ENCODE data around the gene DOCK11. TPM values are rescaled to one million over a fixed set of nuclear protein-coding genes. Genes with fewer than 3 reads are reported as not detected.

Gene DOCK11
- total and polyA plus RNA-seq, 2 of the 4 experiments (the other 2 are of a cell fraction): 3.9 to 13.1 TPM

DNA sequence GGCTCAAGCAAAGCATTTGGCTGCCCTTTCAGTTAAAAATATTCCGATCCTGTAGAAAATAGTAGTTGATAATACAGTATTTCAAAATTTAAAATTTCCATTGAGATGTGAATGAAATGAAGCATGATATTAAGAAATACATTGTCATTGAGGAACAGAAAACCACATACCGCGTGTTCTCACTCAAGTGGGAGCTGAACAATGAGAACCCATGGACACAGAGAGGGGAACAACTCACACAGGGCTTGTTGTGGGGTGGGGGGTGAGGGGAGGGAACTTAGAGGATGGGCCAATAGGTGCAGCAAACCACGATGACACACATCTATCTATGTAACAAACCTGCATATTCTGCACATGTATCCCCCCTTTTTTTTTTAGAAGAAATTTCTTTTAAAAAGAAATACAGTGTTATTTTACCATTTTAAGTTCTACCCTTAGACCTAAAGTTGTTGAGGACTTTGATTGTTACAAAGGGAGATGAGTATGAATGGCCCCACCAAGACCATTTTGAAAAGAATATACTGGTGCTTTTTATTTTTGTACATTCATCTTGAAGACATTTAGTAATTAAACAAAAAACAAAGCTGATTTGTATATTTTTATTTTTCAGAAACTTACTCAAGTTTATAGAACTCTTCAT, 179.8 kb downstream of the DOCK11 start:
- no peak overlapping the region for H2AK5ac ChIP-seq (ENCODE audit: low read depth, low read length)

More for the DNA sequence above, 179.8 kb downstream of the DOCK11 start:
- ChIA-PET POLR2A (ENCODE audit: unreplicated experiment) (no interaction called here), CTCF (interaction anchor here (1.1 kb wide), 1 partner anchor 11 kb away, joined by 3 read pairs; no protein-coding TSS in a partner anchor)
- no peak overlapping the region for H3K4me3 ChIP-seq (ENCODE audit: insufficient read depth, low read depth, low read length)
- no peak overlapping the region for H4K91ac ChIP-seq (ENCODE audit: insufficient read depth, low read depth, low read length)
- H3K79me1 ChIP-seq (ENCODE audit: low read depth in 1 of 2, low read length in 2 of 2): no peaks in the 10 kb centered on the region
- no TSS peak for BruUV-seq (replicated peaks)
- TF ChIP-seq NFE2L2 (IDR thresholded peaks at IDR 0.05; ENCODE audit: low read depth, low read length) (no peak), CHD1 (IDR thresholded peaks at IDR 0.05; ENCODE audit: low read depth, low read length) (no peak), MAFK (IDR thresholded peaks at IDR 0.05; ENCODE audit: low read depth, low read length) (no peak), POLR2A (IDR thresholded peaks at IDR 0.05; ENCODE audit: low read depth, low read length) (no peak)
- TF ChIP-seq, protein P1, sequence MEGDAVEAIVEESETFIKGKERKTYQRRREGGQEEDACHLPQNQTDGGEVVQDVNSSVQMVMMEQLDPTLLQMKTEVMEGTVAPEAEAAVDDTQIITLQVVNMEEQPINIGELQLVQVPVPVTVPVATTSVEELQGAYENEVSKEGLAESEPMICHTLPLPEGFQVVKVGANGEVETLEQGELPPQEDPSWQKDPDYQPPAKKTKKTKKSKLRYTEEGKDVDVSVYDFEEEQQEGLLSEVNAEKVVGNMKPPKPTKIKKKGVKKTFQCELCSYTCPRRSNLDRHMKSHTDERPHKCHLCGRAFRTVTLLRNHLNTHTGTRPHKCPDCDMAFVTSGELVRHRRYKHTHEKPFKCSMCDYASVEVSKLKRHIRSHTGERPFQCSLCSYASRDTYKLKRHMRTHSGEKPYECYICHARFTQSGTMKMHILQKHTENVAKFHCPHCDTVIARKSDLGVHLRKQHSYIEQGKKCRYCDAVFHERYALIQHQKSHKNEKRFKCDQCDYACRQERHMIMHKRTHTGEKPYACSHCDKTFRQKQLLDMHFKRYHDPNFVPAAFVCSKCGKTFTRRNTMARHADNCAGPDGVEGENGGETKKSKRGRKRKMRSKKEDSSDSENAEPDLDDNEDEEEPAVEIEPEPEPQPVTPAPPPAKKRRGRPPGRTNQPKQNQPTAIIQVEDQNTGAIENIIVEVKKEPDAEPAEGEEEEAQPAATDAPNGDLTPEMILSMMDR (conservative IDR thresholded peaks at IDR 0.05; ENCODE audit: low read depth, low read length): no peak
- H2BK15ac ChIP-seq (ENCODE audit: low read depth, low read length): no peak overlapping the region
- intact Hi-C loops (cut with micrococcal nuclease): no loop called here
- no peak overlapping the region for H2BK120ac ChIP-seq (ENCODE audit: low read depth, low read length)
- H3K9me1 ChIP-seq (ENCODE audit: insufficient read depth, low read length): no peaks in the 10 kb centered on the region
- H3K9ac ChIP-seq (ENCODE audit: low read depth, low read length): no peak overlapping the region
- DNase-seq (no peak), ATAC-seq (ENCODE audit: low read depth) (no peak)
- H4K20me1 ChIP-seq (ENCODE audit: insufficient read depth, low read length): no peaks in the 10 kb centered on the region
- H3K4ac ChIP-seq (ENCODE audit: low read depth, low read length): no peak overlapping the region
- H3K4me2 ChIP-seq (ENCODE audit: low read depth, low read length): no peak overlapping the region
- no peak overlapping the region for H4K5ac ChIP-seq (ENCODE audit: low read depth, low read length)
- H3K23ac ChIP-seq (ENCODE audit: low read depth, low read length): no peak overlapping the region
- no peak overlapping the region for H2AK9ac ChIP-seq (replicated peaks; ENCODE audit: low read depth, low read length, poor library complexity)
- dilution Hi-C loops (cut with HindIII; ENCODE audit: low sequenced_read_pairs, unreplicated experiment): no loop called here
- H3K14ac ChIP-seq (replicated peaks; ENCODE audit: low read depth, low read length): no peak overlapping the region
- in situ Hi-C loops (cut with MboI; ENCODE audit: low sequenced_read_pairs): no loop called here
- H3K4me1 ChIP-seq (ENCODE audit: control insufficient read depth, insufficient read depth, low read length): no peaks in the 10 kb centered on the region
- no peak overlapping the region for H3K18ac ChIP-seq (ENCODE audit: low read depth, low read length)
- no CpG with 5 or more reads among the region's 4 CpGs for WGBS, 2 experiments (ENCODE audit: extremely low coverage in 2 of 2, insufficient read length in 1 of 2)
- H3K9me3 ChIP-seq (ENCODE audit: control insufficient read depth, insufficient read depth, low read length): no peaks in the 10 kb centered on the region
- no peaks in the 10 kb centered on the region for H3K36me3 ChIP-seq (ENCODE audit: control insufficient read depth, insufficient read depth, low read length)
- H4K8ac ChIP-seq (ENCODE audit: low read depth in 2 of 2, low read length in 2 of 2): no peak overlapping the region
- H3K56ac ChIP-seq (ENCODE audit: extremely low read depth, insufficient read depth, low read length): no peak overlapping the region
- no peak overlapping the region for H2AFZ ChIP-seq (replicated peaks; ENCODE audit: low read length, poor library complexity)
- no peak overlapping the region for H3K27ac ChIP-seq (ENCODE audit: insufficient read depth, low read length)
- H2BK20ac ChIP-seq (ENCODE audit: low read depth, low read length): no peak overlapping the region
- no peaks in the 10 kb centered on the region for H3K27me3 ChIP-seq (ENCODE audit: control insufficient read depth, insufficient read depth, low read length)
- no peak overlapping the region for H2BK5ac ChIP-seq (ENCODE audit: low read depth, low read length, poor library complexity, severe bottlenecking)
